Sigmoid colon (tissue), 7 donors: Measurements from ENCODE around the gene DCTN1. TPM values are rescaled to one million over a fixed set of nuclear protein-coding genes. Genes with fewer than 3 reads are reported as not detected.

ENCODE experiments used
- DNase-seq: peaks from one replicate; pipeline ENCODE4 v3.0.0-alpha.2; 2019
- H3K27ac ChIP-seq, 4 donors: fragments of 200-600 bp; sonication (generic); one replicate each; pipeline ENCODE4 v1.5.1; 2016 to 2019; ENCODE audit warnings: mild to moderate bottlenecking in 1 of 4
- H3K27me3 ChIP-seq, 3 donors: fragments of 200-600 bp; sonication (generic); one replicate each; pipeline ENCODE4 v1.5.1; 2019; ENCODE audit warnings: mild to moderate bottlenecking in 1 of 3
- H3K36me3 ChIP-seq, 4 donors: fragments of 200-600 bp; sonication (generic); one replicate each; pipeline ENCODE4 v1.5.1; 2016 to 2019
- H3K4me1 ChIP-seq, 4 donors: fragments of 200-600 bp; sonication (generic); one replicate each; pipeline ENCODE4 v1.5.1; 2017 to 2019
- H3K4me3 ChIP-seq, 4 donors: fragments of 200-600 bp; sonication (generic); one replicate each; pipeline ENCODE4 v1.5.1; 2017 to 2019; ENCODE audit warnings: mild to moderate bottlenecking in 2 of 4, moderate library complexity in 1 of 4
- H3K9me3 ChIP-seq, 4 donors: fragments of 200-600 bp in 3 of 4; sonication (generic) in 3 of 4; one replicate each; pipeline versions ENCODE4 v1.5.1 to v1.6.1; 2013 to 2019
- EP300 ChIP-seq, 4 donors: sonication (generic); formaldehyde crosslinking; IDR thresholded peaks; one replicate each; pipeline ENCODE4 v1.6.1; 2017; ENCODE audit warnings: antibody characterized with exemption in 4 of 4
- POLR2A ChIP-seq, 2 donors: fragments of 450-650 bp; IDR thresholded peaks; one replicate each; pipeline ENCODE4 v1.6.1; 2016; ENCODE audit warnings: antibody characterized with exemption in 2 of 2, mild to moderate bottlenecking in 2 of 2, moderate library complexity in 2 of 2
- POLR2AphosphoS5 ChIP-seq, 4 donors: sonication (generic); formaldehyde crosslinking; IDR thresholded peaks; one replicate each; pipeline ENCODE4 v1.6.1; 2017; ENCODE audit warnings: antibody characterized with exemption in 4 of 4
- WGBS, 2 donors: extraction: QIAGEN DNeasy Blood & Tissue Kit; methylation state at CpG; one replicate each; pipeline ENCODE4 v1.1.7; 2013; 5-methylcytosine and 5-hydroxymethylcytosine counted together
- intact Hi-C: fragments of 100-400 bp; cut with DNase I; formaldehyde crosslinking; loops from one replicate; pipeline ENCODE4 v1.15.1; 2023
- polyA plus RNA-seq, 3 donors: library from polyadenylated mRNA; stranded (reverse); fragments of 200-250 nt; gene quantifications; one replicate each; pipeline ENCODE4 v1.2.3, GENCODE V29; 2013
- total RNA-seq, 4 donors: library from RNA; depleted of rRNA; stranded (reverse); fragments of >200 nt; gene quantifications; one replicate each; pipeline ENCODE4 v1.1.0, GENCODE V29; 2016
- TF ChIP-seq, protein P1 (sequence below), 4 experiments: fragments of 450-650 bp in 3 of 4; fragments of 200-600 bp in 1 of 4; IDR thresholded peaks; one replicate each; pipeline ENCODE4 v1.5.1; 2016 to 2019; ENCODE audit warnings: antibody characterized with exemption in 4 of 4, mild to moderate bottlenecking in 3 of 4, moderate library complexity in 2 of 4
- donor health status: healthy with polysubstance abuse.
- donor health status: Bipolar disorder and iron deficiency.
- donor health status: healthy.

DCTN1 gene
- total and polyA plus RNA-seq, 7 donors: 67.3 to 137 (median 99.2) TPM

DNA sequence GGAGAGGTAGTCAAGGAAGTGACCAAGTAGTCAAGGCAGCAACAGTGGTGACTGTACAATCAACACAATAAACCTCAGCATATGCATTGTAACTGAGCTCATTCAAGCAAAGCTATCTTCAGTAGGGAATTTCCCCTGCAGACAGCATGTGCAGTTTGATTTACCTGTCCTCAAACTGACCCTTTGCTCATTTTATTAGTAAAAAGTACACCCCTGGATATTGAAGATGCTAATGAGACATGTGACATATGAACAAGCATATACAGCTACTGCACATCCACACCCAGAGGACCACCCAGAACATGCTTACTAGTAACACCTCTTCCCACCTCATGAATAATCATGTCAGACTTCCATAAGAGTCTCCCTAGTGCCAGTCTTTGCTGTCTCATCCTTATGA lies 25.9 kb upstream of the DCTN1 start:
- TF ChIP-seq POLR2AphosphoS5 (IDR thresholded peaks at IDR 0.05) (no peak), POLR2A (IDR thresholded peaks at IDR 0.05) (no peak), EP300 (IDR thresholded peaks at IDR 0.05) (no peak)
- TF ChIP-seq, protein P1, sequence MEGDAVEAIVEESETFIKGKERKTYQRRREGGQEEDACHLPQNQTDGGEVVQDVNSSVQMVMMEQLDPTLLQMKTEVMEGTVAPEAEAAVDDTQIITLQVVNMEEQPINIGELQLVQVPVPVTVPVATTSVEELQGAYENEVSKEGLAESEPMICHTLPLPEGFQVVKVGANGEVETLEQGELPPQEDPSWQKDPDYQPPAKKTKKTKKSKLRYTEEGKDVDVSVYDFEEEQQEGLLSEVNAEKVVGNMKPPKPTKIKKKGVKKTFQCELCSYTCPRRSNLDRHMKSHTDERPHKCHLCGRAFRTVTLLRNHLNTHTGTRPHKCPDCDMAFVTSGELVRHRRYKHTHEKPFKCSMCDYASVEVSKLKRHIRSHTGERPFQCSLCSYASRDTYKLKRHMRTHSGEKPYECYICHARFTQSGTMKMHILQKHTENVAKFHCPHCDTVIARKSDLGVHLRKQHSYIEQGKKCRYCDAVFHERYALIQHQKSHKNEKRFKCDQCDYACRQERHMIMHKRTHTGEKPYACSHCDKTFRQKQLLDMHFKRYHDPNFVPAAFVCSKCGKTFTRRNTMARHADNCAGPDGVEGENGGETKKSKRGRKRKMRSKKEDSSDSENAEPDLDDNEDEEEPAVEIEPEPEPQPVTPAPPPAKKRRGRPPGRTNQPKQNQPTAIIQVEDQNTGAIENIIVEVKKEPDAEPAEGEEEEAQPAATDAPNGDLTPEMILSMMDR (IDR thresholded peaks at IDR 0.05): no peak
- Histone ChIP-seq H3K9me3 (no peaks in the 10 kb centered on the region), H3K4me1 (no peaks in the 10 kb centered on the region), H3K4me3 (no peak overlapping the region), H3K27ac (no peak overlapping the region), H3K36me3 (no peaks in the 10 kb centered on the region), H3K27me3 (no peaks in the 10 kb centered on the region)
- DNase-seq: no peak
- intact Hi-C loops: no loop called here

DNA sequence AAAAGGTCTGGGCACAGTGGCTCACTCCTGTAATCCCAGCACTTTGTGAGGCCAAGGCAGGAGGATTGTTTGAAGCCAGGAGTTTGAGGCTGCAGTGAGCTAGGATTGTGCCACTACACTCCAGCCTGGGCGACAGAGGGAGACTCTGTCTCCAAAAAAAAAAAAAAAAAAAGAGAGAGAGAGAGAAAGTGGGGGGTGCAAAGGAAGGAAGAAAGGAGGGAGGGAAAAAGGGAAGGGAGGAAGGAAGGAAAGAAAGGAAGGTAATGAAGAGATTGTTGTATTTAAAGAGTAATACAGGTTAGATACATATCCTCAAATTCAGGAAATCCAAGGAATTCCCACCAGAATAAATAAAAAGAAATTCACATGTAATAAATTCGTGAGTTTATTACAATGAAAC lies 21.8 kb upstream of the DCTN1 start:
- H3K4me3 ChIP-seq: no peak overlapping the region
- no peak for DNase-seq
- intact Hi-C loops: no loop called here
- H3K9me3 ChIP-seq: no peaks in the 10 kb centered on the region
- no peak overlapping the region for H3K27ac ChIP-seq
- WGBS, 2 donors: 75 to 89% methylated on average over 2 of the region's 2 CpGs
- no peaks in the 10 kb centered on the region for H3K36me3 ChIP-seq
- no peak for TF ChIP-seq POLR2AphosphoS5 (IDR thresholded peaks at IDR 0.05)
- TF ChIP-seq, protein P1 (IDR thresholded peaks at IDR 0.05): no peak
- no peak for TF ChIP-seq EP300 (IDR thresholded peaks at IDR 0.05)
- TF ChIP-seq POLR2A (IDR thresholded peaks at IDR 0.05): no peak
- H3K4me1 ChIP-seq: no peaks in the 10 kb centered on the region
- no peaks in the 10 kb centered on the region for H3K27me3 ChIP-seq

DNA sequence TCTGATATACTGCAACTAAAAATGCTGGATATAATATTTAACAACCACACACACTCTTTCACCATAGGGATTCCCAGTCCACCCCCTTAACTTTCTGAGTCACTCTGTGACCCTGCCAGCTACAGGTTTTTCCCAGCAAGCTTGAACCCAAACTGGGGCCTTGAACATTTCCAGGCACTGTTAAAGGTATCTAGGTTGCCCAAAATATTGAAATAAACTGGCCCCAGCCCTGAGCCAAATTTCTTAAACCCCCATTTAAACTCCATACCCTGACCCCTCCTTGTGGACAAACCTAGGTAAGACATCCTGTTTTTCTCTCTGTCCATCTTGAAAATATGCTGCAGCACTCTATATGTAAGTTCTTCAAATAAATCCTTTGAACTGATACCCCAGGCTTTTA lies 19.7 kb upstream of the DCTN1 start:
- no peak for TF ChIP-seq POLR2A (IDR thresholded peaks at IDR 0.05)
- TF ChIP-seq, protein P1 (IDR thresholded peaks at IDR 0.05): peak in 3 of 4 experiments; percentile 16 to 32 (median 19)
- intact Hi-C loops: loop anchor here (10.0 kb wide), 1 partner anchor 145 kb away; no protein-coding TSS in a partner anchor

DNA sequence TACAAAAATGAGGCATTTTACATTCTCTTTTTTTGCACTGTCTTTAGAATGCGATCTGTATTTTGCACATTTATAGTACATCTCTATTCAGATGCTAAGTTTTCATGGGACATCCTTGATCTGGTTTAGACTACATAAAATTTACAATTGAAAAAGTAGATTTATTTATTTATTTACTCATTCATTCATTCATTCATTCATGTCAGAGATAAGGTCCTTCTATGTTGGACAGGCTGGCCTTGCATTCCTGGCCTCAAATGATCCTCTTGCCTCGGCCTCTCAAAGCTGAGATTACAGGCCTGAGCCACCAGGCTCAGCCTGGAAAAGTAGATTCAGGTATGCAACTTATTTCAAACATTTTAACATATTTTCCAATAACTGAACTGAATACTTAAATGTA lies 16.0 kb upstream of the DCTN1 start:
- H3K4me1 ChIP-seq: peaks cover 0 to 6% (median 3%) of the 10 kb centered on the region in 4 donors
- H3K4me3 ChIP-seq: no peak overlapping the region
- intact Hi-C loops: loop anchor here (10.0 kb wide), 1 partner anchor 141 kb away; no protein-coding TSS in a partner anchor
- H3K27ac ChIP-seq: no peak overlapping the region
- WGBS, 2 donors: 95 to 96% methylated on average over 2 of the region's 2 CpGs
- no peaks in the 10 kb centered on the region for H3K36me3 ChIP-seq
- no peaks in the 10 kb centered on the region for H3K27me3 ChIP-seq
- no peaks in the 10 kb centered on the region for H3K9me3 ChIP-seq
- TF ChIP-seq POLR2A (IDR thresholded peaks at IDR 0.05) (no peak), POLR2AphosphoS5 (IDR thresholded peaks at IDR 0.05) (no peak), EP300 (IDR thresholded peaks at IDR 0.05) (no peak)
- TF ChIP-seq, protein P1 (IDR thresholded peaks at IDR 0.05): no peak
- DNase-seq: no peak

More for the DNA sequence above, 19.7 kb upstream of the DCTN1 start:
- Histone ChIP-seq H3K27me3 (no peaks in the 10 kb centered on the region), H3K36me3 (no peaks in the 10 kb centered on the region), H3K4me1 (no peaks in the 10 kb centered on the region), H3K9me3 (no peaks in the 10 kb centered on the region), H3K27ac (no peak overlapping the region), H3K4me3 (no peak overlapping the region)
- no peak for DNase-seq

DNA sequence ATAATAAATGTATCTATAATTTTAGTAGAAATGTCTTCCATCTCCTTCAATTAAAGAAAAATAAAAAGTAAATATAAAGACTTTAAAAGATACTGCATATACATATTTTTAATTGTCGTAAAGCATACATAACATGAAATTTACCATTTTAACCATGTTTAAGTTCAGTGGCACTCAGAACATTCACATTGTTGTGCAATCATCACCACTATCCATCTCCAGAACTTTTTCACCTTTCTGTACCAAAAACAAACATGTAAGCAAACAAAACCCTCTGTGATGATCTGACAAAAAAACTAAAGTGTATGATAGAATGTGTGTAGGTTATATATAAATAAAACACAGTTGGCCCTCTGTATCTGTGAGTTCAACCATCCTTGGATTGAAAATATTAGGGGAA lies 13.4 kb upstream of the DCTN1 start:
- H3K9me3 ChIP-seq: no peaks in the 10 kb centered on the region
- WGBS, 2 donors: 96 to 99% methylated on average over 1 of the region's 1 CpG
- H3K4me3 ChIP-seq: no peak overlapping the region
- no peak for TF ChIP-seq EP300 (IDR thresholded peaks at IDR 0.05)
- TF ChIP-seq POLR2A (IDR thresholded peaks at IDR 0.05): no peak
- no peak for TF ChIP-seq POLR2AphosphoS5 (IDR thresholded peaks at IDR 0.05)
- TF ChIP-seq, protein P1 (IDR thresholded peaks at IDR 0.05): no peak
- no peak overlapping the region for H3K27ac ChIP-seq
- no peak for DNase-seq
- peaks cover 0 to 32% (median 25%) of the 10 kb centered on the region in 4 donors for H3K4me1 ChIP-seq
- no peaks in the 10 kb centered on the region for H3K27me3 ChIP-seq
- intact Hi-C loops: loop anchor here (10.0 kb wide), 1 partner anchor 139 kb away; no protein-coding TSS in a partner anchor
- H3K36me3 ChIP-seq: no peaks in the 10 kb centered on the region
